Renal cortical epithelial cell (primary cell): ENCODE measurements around the gene LRATD1. TPM values are rescaled to one million over a fixed set of nuclear protein-coding genes. Genes with fewer than 3 reads are reported as not detected.

Source experiments
- DNase-seq: peaks from one replicate; pipeline ENCODE4 v3.0.0-alpha.2; 2011; ENCODE audit warnings: low read depth
- total RNA-seq: library from RNA; depleted of rRNA; stranded (reverse); fragments of >200 nt; gene quantifications from 2 replicates; pipeline ENCODE4 v1.2.3, GENCODE V29; 2014

Gene LRATD1
- total RNA-seq, 1 donor from 2014 or later: 17.7 TPM

DNA sequence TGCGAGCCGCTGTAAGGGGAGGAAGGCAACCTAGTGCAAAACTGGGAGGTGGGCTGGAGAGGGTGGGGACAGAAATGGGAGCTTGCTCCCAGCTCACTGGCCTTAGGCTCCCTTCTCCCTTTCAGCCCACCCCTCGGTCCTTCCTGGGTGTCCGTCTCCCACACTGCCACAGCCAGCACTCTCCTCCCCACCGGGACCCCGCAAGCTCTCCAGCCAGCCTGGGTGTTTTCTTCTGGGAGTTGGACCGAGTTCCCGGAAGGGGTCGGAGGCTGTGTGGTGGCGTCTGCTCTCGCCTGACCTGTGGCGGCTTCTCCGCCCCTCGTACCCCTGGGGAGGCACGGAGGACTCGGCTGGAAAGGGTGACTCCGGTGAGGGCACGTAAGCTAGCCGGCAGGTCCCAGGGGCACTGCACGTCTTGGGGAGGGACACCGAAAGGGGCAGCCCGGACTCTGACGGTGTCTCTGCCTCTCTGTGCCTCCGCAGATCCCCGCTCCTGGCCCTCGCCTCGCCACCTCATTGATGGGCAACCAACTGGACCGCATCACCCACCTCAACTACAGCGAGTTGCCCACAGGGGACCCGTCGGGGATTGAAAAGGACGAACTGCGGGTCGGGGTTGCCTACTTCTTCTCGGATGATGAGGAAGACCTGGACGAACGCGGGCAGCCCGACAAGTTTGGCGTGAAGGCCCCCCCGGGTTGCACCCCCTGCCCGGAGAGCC, 1.1 kb downstream of the LRATD1 start:
- no peak for DNase-seq

DNA sequence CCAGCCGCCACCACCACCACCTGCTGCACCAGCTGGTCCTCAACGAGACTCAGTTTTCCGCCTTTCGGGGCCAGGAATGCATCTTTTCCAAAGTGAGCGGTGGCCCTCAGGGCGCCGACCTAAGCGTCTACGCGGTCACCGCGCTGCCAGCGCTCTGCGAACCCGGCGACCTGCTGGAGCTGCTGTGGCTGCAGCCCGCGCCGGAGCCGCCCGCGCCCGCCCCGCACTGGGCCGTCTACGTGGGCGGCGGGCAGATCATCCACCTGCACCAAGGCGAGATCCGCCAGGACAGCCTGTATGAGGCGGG, 1.6 kb downstream of the LRATD1 start:
- DNase-seq: no peak

GRCh38 chr2:14634489-14635390, 2.2 kb downstream of the LRATD1 start:
- peak; percentile 62 for DNase-seq

GRCh38 chr2:14635391-14635871, 2.9 kb downstream of the LRATD1 start:
- DNase-seq: peak; percentile 69

DNA sequence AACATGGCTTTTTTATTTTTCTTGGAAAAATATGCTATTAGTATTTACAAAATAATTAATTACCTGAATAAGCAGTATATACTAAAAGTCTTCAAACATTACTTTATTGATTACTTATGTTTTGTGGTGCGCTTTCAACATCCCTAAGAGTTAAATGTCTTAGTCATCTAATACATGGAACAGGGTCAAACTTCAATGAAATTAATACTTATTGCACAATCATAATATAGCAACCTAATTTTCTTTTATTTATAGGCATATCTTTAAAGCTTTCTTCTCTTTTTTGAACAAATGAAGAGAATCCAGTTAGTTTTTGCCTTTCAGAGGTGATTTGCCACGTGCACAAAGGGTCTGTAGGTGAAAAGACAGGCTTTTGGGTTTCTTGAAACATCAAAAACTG, 6.0 kb downstream of the LRATD1 start:
- DNase-seq: no peak

DNA sequence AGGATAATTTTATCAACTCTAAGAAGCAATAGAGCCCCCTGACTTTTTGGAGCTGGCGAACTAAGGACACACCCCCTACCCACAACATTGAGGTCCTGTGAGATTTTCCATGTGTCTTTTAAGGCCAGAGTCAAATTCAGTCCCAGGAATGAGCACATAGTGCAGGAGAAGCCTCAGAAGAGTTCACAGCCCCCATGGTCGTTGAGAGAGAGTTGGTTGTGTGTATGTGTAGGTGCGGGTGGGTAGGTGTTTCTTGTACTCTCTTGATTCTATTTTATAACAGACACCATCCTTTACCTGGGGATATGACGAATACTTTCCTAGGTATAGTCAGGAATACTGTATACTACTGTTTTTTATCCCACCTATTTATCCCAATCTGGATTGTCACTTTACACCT, 8.6 kb downstream of the LRATD1 start:
- DNase-seq: no peak

DNA sequence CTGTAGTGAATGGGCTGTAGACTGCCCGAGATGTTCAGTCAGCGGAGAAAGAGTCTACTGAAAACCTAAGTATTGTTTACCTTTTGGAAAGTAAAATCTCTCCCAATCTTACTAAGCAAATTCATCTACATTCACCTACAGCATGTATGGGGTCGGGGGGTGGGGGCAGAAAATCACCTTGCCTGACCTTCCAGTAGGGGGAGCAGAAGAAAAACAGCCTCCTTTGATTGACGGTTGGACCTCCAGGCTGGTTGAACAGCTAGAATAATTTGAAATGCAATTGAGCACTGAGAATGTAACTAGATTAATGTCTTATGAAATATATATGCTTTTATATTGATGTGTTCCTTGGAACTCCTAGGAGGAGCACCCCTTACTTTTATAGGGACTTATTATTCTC, 10.0 kb downstream of the LRATD1 start:
- no peak for DNase-seq

GRCh38 chr2:14647714-14648113, 15.2 kb downstream of the LRATD1 start:
- DNase-seq: no peak

DNA sequence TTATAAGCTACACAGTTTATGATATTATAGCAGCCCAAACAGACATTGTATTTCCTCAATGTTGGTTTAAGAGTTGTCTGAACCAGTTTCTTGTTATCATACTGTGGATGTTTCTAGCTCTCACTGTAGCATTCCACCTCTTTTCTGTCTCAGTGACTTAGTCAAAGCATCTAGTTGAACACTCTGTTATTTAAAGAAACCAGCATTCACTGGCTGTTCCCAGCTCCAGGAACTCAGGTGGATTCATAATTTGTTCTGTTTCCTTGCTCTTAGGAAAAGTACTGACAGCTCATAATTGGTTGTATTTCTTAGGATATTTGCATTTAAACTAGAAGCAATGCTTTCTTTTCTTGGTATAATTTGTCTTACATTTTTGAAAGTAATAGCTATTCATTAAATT, 17.5 kb downstream of the LRATD1 start:
- DNase-seq: no peak

DNA sequence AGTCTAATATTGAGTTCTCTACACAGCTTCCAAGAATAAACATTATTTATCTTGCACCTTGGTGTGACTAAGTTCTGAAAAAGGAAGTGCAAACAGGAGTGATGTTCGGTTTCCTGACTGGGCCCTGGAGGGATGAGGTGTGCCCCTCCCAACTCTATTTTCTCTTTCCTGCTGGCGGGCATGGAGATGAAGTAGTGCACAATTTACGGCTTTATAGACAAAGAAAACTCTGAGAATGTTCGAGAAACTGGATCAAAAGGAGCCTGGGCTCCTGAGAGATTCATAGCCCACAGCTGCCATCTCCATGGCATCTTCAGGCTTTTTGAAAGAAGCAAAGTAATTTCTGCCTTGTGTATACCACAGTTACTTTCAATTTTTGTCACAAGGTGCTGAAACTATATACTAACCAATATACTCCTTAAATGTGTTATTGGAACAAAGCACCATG, 22.3 kb downstream of the LRATD1 start:
- DNase-seq: no peak

GRCh38 chr2:14656146-14656545, 23.6 kb downstream of the LRATD1 start:
- DNase-seq: no peak

GRCh38 chr2:14661163-14661562, 28.6 kb downstream of the LRATD1 start:
- no peak for DNase-seq

GRCh38 chr2:14673351-14673875, 40.9 kb downstream of the LRATD1 start:
- DNase-seq: no peak

GRCh38 chr2:14675489-14675888, 43.0 kb downstream of the LRATD1 start:
- DNase-seq: no peak

- DNase-seq: no peak
These were observed 43.9 kb downstream of the LRATD1 start for GRCh38 chr2:14676371-14676770.

- peak; percentile 9 for DNase-seq
These were observed 44.5 kb downstream of the LRATD1 start for GRCh38 chr2:14677039-14677438.

GRCh38 chr2:14678761-14679160, 46.2 kb downstream of the LRATD1 start:
- no peak for DNase-seq

DNA sequence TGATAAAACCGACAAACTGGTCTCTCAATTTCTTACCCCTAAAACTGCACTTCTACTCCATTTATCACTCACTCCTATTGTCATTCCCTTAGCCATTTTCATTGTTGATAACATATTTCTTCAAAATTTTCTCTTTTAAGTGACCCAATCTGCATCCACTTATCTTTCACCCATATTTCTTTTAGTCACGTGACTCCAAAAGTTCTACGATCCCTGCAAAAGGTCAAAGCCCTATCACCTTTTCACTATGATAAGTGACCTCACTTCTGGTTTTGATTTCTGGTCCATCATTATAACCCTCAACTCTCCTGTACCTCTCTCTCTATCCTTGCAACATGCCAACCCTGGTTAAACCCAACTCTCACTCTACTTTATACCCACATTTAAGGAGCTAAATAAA, 49.1 kb downstream of the LRATD1 start:
- DNase-seq: no peak
